GM12892 (cell line): ENCODE results near the gene SIRT3.
"Not testable (repeated sequence)": the region's sequence is repeated elsewhere in the genome, so short reads cannot be mapped to it uniquely, and the experiment has no call there.

Experiments used
- DNase-seq: peaks from one replicate; pipeline ENCODE4 v3.0.0; 2011; ENCODE audit not compliant: insufficient read length
- FAIRE-seq: peaks from 2 replicates; lab custom pipeline; 2011; peaks lifted over from hg19 to GRCh38; lab: Jason Lieb, UNC
- POLR2A ChIP-seq: IDR thresholded peaks from 2 replicates; pipeline ENCODE4 v1.6.1; 2011; ENCODE audit warnings: low read depth, low read length, control low read depth
- POLR2AphosphoS5 ChIP-seq: IDR thresholded peaks from 2 replicates; pipeline ENCODE4 v1.6.1; 2011; ENCODE audit warnings: low read depth, low read length, control low read depth
- TAF1 ChIP-seq: IDR thresholded peaks from 2 replicates; pipeline ENCODE4 v1.6.1; 2011; ENCODE audit warnings: low read depth, mild to moderate bottlenecking, control low read depth, low read length, borderline replicate concordance

The SIRT3 gene

DNA sequence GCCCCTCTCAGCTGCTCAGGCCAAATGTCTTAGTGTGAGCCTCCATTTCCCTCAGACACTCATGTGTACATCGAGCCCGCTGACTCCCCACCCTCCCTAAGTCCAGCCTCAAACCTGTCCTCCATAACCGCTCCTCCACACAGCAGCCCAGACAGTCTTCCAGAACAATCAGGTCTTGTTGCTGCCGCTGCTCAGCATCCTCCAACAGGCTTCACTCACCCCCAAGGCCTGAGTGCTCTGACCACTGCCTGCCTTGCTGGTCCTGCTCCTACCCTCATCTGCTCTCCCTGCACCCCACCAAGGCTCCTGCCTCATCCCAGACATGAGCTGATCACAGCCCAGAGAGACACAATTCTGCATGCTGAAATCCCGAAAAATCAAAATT is 17.7 kb upstream of the SIRT3 start:
- TF ChIP-seq POLR2AphosphoS5: peak; percentile 38; the same call in 1 of the 2 replicates
- TF ChIP-seq POLR2A: no peak
- FAIRE-seq (no peak), DNase-seq (no peak)

DNA sequence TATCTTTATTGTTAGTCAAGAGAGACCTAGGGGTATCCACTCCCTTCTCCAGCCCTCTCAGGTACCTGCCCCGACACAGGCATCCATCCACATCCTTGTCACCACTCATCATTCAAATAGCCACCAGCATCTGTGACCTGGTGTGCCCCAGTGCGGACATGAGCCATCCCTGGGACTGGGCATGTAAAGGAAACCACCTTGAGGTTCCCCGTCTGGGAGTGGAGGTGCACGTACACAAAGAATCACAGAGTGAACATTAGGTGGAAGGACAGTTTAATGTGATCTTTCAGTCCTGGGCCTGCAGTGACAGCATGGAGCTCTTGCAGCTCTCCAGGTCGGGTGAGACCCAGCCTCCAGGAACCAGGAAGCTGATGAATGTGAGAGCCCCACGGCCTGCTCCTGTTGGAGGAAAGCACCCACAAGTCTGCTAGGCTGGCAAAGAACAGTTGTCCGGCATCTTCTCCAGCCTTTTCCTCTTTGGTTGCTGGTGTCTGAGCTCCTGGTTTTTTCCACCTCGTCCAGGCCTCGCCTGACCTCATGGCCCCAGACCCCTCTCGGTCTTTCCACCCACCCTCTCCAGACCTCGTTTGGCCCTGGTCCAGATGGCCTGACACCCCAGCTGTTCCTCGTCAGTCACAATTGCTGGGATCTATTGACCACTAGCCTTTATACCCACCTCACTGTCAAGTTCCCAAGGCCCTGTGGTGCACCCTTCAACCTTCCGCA is 17.2 kb upstream of the SIRT3 start:
- FAIRE-seq: no peak
- DNase-seq: no peak
- peak; percentile 55 for TF ChIP-seq POLR2AphosphoS5
- TF ChIP-seq TAF1: no peak
- peak; percentile 36; the same call in 1 of the 2 replicates for TF ChIP-seq POLR2A

- no peak for DNase-seq
- no peak for TF ChIP-seq POLR2A
- no peak for TF ChIP-seq TAF1
- no peak for TF ChIP-seq POLR2AphosphoS5
- no peak for FAIRE-seq
Measured at GRCh38 chr11:252666-253065, 16.5 kb upstream of the SIRT3 start.

DNA sequence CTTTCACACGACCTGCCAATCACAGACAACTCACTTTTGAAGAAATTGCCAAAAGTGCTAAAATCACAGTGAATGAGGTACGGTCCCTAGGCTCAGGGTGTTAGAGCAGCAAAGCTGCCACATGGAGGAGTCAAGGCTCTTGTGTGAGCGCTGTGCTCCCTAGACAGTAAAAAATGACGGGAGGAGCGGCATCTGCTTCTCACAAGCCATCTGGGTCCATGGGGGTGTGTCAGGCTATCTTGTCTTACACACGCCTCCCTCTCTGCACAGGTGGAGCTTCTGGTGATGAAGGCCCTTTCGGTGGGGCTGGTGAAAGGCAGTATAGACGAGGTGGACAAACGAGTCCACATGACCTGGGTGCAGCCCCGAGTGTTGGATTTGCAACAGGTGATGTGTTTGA is 15.4 kb upstream of the SIRT3 start:
- DNase-seq: no peak
- no peak for FAIRE-seq

DNA sequence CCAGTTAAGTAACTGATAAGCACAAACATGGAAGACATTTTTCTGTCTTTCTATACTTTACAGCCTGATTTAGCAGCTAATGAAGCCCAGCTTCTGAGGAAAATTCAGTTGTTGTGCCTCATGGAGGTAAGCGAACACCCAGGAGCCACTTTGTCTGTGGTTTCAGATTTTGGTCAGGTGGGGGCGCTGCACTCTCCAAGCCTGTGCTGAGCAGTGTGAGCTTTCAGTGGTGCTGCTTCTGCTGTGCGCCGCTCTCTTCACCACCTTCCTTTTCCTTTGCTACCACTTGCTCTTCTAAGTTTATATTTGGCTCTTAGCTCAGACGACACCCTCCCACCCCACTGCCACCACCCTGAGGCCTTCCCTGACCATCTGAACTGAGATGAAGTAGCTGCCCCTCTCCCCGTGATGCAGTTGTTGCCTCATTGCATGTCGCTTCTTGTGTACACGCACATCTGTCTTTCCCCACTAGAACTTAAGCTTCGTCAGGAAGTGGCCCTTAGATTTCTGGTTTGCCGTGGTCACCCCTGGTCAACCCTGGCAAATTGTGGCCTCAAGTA is 14.7 kb upstream of the SIRT3 start:
- FAIRE-seq: peak; percentile 88
- no peak for DNase-seq
- TF ChIP-seq TAF1: no peak
- no peak for TF ChIP-seq POLR2A
- TF ChIP-seq POLR2AphosphoS5: no peak

More for the DNA sequence above, 15.4 kb upstream of the SIRT3 start:
- TF ChIP-seq POLR2A (no peak), TAF1 (no peak), POLR2AphosphoS5 (no peak)

DNA sequence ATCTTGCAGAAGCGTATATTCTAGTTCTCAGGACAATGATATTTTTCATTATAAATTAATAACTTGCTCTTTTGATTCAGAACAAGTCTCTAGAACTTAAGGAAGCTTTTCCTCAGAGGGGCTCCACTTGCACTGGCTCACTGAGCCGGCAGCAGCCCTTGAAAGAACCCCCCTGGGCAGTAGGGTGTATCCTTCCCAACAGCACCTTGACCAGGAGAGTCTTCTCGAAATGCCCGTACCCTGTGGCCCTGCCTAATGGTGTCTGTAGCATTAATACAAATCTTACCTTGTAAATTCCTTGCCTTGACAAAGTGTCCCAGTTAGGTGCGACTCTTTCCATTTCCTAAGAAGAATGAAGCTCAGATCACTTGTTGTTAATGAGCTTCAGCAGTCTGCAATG is 14.1 kb upstream of the SIRT3 start:
- no peak for DNase-seq
- no peak for FAIRE-seq
- TF ChIP-seq TAF1 (no peak), POLR2AphosphoS5 (no peak)

DNA sequence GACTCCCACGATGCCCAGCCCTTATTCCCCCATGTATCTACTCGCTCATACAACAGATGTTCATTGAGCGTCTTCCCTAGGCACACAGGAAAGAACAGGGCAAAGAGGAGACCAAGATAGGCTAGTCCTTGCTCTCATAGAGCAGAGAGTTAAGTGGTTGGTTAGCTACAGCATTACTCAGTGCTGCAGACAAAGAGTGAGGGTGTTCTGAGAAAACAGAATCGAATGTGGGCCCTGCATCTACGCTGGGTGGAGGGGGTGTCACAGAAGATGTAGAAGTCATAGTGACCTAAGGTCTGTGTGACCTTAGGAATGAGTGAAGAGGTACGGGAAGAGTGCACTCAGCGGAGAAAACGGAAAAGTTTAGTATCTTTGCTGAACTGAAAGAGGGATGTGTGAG is 12.9 kb upstream of the SIRT3 start:
- no peak for FAIRE-seq
- no peak; the same call in 1 of the 2 replicates for TF ChIP-seq POLR2AphosphoS5
- no peak for TF ChIP-seq TAF1
- no peak for TF ChIP-seq POLR2A
- DNase-seq: no peak

DNA sequence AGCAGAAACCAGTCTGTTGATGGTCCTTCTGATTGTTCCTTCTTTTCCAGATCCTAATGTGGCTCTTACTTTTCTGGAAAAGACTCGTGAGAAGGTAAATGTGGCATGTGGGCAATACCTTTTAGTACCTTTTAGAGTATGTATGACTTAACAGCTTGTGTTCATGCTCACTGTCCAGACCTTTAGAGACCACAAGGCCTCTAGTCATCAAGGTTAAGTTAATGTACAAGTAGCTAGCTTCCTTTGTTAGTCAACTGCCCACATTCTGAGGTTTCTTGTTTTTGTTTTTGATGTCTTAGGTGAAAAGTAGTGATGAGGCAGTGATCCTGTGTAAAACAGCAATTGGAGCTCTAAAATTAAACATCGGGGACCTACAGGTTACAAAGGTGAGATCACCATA is 8.2 kb upstream of the SIRT3 start:
- no peak for TF ChIP-seq POLR2A
- no peak for TF ChIP-seq POLR2AphosphoS5
- TF ChIP-seq TAF1: no peak
- FAIRE-seq: no peak

GRCh38 chr11:241634-242033 is 5.5 kb upstream of the SIRT3 start:
- no peak for TF ChIP-seq POLR2A
- TF ChIP-seq TAF1: no peak
- no peak for TF ChIP-seq POLR2AphosphoS5
- no peak for FAIRE-seq
- DNase-seq: no peak

More for the DNA sequence above, 8.2 kb upstream of the SIRT3 start:
- no peak for DNase-seq

GRCh38 chr11:240315-240714 is 4.2 kb upstream of the SIRT3 start:
- no peak for DNase-seq
- no peak for FAIRE-seq
- TF ChIP-seq TAF1: no peak
- no peak for TF ChIP-seq POLR2A

GRCh38 chr11:238346-238745 is 2.2 kb upstream of the SIRT3 start:
- FAIRE-seq: peak; percentile 64

More at GRCh38 chr11:238346-238745, 2.2 kb upstream of the SIRT3 start:
- not testable (repeated sequence) for DNase-seq
